AG10803 (cell line): ENCODE data around the gene MYO6.

Experiments
- DNase-seq: peaks from one replicate; pipeline ENCODE4 v3.0.0; 2010; ENCODE audit warnings: low read depth
- H3K4me3 ChIP-seq: 2 replicates; pipeline ENCODE4 v1.5.1; 2011; ENCODE audit warnings: mild to moderate bottlenecking, low read length, control low read depth
- TF ChIP-seq, protein P1 (sequence below): conservative IDR thresholded peaks from 2 replicates; pipeline ENCODE4 v1.5.1; 2011; ENCODE audit warnings: mild to moderate bottlenecking, low read length, control low read depth, inconsistent platforms

Gene MYO6

DNA sequence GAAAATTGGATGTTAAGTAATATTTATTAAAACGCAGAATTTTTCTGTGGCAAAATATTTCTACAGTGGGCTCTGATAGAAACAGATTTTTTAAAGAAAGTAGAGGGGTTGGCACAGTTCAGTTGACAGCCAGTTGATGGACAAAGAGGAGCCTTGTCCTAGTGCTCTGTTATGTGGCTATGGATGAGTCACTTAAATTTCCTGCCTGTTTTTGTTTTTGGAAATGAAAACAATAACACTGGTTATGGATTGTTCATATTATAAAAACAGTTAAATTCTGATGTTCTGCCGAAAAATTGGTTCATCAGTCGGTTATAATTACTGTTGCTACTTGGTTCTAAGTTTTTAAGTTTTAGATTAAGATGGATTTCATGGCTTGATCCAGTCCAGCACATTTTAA is 42.8 kb downstream of the MYO6 start:
- TF ChIP-seq, protein P1, sequence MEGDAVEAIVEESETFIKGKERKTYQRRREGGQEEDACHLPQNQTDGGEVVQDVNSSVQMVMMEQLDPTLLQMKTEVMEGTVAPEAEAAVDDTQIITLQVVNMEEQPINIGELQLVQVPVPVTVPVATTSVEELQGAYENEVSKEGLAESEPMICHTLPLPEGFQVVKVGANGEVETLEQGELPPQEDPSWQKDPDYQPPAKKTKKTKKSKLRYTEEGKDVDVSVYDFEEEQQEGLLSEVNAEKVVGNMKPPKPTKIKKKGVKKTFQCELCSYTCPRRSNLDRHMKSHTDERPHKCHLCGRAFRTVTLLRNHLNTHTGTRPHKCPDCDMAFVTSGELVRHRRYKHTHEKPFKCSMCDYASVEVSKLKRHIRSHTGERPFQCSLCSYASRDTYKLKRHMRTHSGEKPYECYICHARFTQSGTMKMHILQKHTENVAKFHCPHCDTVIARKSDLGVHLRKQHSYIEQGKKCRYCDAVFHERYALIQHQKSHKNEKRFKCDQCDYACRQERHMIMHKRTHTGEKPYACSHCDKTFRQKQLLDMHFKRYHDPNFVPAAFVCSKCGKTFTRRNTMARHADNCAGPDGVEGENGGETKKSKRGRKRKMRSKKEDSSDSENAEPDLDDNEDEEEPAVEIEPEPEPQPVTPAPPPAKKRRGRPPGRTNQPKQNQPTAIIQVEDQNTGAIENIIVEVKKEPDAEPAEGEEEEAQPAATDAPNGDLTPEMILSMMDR = no peak
- peak; percentile 13 for DNase-seq
- H3K4me3 ChIP-seq = no peak overlapping the region

DNA sequence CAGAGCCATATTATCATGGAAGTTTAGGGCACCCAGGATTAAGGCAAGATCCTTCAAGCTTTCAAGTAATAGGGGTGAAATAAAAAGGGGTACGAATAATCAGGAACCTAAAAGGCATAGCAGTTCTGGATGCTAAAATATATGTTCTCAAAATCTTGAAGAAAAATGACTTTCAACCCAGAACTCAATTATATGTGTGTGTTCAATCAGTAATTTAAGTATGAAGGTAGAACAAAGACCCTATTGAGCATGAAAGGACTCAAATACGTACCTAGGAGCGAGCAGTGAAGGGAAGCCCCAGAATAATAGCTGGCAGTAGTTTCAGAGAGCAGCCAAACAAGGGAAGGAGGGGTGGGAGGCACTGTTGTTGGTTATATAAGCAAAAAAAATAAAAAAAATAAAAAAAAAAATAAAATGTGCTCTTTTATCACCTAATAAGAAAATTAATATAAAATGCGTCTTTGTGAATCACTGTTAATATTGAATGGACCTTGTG is 45.4 kb downstream of the MYO6 start:
- H3K4me3 ChIP-seq = no peak overlapping the region
- TF ChIP-seq, protein P1 = no peak
- DNase-seq = no peak

DNA sequence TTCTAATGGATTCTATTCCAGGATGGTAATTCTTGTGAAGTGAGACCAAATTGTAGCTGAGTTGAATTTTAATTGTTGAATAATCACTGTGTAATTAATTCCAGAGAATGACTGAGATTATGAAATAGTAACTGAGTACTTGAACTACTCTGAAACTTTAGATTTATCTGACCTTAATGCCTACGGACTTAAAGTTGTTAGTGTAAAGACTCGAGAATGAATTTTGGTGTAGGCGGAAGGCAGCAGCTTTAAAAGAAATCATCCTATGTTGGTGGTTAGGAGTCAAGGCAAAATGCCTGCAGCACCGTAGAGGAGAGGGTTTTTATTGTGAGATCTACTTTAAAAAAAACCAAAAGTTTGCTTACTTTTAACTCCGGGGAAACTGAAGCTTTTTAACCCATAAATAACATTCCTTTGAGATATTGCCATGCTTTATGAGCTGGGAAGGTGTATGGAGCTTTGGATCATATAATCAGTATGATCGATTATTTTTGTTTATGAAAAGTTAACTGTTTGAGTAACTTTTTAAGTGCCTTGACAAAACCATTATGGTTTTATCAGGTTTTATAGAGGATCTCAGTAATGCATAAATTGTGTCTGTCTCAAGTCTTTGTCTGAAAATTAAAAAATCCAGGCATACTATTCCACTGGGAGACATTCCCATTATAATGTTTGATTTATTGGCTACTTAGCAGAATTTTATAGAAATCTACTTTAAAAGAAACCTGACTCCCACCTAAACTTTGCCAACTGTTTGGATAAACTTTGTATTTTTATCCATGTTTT is 46.1 kb downstream of the MYO6 start:
- H3K4me3 ChIP-seq = no peak overlapping the region
- TF ChIP-seq, protein P1 = no peak
- no peak for DNase-seq

DNA sequence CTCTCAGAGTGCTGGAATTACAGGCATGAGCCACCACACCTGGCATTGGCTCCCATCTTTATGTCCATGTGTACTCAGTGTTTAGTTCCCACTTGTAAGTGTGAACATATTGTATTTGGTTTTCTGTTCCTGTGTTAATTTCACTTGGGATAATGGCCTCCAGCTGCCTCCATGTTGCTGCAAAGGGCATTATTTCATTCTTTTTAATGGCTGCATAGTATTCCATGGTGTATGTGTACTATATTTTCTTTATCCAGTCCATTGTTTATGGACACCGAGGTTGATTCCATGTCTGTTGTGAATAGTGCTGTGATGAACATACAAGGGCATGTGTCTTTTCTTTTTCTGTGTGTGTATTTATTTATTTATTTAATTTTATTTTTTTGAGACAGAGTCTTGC is 47.7 kb downstream of the MYO6 start:
- no peak overlapping the region for H3K4me3 ChIP-seq
- no peak for DNase-seq
- TF ChIP-seq, protein P1 = no peak

DNA sequence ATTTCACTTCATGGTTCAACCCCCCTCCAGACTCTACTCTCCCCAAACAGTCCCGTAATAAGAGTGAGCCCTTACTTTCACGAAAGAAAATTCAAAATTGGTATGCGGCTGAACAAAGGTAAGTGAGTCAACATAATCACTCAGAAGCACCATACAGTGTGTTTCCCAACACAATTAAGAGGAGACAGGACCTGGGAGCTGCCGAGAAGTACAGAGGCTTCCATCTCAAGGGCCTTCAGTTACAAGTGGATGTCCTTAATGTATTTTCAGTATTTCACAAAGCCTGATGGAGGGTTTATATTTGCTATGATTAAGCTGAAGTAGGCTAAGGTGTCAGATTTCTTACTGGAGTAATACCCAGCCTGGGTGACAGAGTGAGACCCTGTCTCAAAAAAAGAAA is 51.1 kb downstream of the MYO6 start:
- no peak for DNase-seq
- H3K4me3 ChIP-seq = no peak overlapping the region
- TF ChIP-seq, protein P1 = no peak

DNA sequence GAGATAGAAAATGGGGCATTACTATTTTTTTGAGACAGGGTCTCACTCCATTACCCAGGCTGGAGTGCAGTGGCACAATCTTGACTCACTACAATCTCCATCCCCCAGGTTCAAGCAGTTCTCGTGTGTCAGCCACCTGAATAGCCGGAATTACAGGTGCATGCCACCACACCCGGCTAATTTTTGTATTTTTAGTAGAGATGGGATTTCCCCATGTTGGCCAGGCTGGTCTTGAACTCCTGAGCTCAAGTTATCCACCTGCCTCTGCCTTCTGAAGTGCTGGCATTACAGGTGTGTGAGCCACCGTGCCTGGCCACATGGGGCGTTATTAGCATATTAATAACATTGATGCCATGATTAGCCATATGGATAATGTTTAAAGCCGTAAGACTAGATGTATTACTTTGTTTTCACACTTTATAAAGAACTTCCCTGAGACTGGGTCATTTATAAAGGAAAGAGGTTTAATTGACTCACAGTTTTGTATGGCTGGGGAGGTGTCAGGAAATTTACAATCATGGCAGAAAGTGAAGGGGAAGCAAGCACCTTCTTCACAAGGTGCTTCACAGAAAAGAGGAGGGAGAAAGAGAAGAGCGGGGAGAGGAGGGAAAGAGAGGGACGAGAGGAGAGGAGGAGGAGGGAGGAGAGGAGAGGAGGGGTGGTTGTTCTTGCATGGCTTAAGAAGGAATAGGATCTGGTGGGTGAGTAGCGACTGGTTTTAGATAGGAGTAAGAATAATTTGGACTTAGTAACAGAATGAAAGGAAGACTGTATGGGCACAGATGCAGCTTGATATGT is 51.9 kb downstream of the MYO6 start:
- H3K4me3 ChIP-seq = no peak overlapping the region
- no peak for DNase-seq
- TF ChIP-seq, protein P1 = no peak

DNA sequence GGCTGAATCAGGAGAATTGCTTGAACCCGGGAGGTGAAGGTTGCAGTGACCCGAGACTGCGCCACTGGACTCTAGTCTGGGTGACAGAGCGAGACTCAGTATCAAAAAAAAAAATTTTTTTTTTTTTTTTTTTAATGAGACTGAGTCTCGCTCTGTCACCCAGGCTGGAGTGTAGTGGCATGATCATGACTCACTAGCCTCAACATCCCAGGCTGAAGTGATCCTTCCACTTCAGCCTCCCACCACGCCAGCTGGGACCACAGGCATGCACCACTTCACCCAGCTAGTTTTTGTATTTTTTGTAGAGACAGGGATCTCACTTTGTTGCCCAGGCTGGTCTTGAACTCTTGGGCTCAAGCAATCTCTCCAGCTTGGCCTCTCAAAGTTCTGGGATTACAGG is 53.3 kb downstream of the MYO6 start:
- DNase-seq = peak; percentile 20
- no peak overlapping the region for H3K4me3 ChIP-seq
- TF ChIP-seq, protein P1 = no peak
